ENCODE measurements around the gene PIP4K2A.

The PIP4K2A gene

DNA sequence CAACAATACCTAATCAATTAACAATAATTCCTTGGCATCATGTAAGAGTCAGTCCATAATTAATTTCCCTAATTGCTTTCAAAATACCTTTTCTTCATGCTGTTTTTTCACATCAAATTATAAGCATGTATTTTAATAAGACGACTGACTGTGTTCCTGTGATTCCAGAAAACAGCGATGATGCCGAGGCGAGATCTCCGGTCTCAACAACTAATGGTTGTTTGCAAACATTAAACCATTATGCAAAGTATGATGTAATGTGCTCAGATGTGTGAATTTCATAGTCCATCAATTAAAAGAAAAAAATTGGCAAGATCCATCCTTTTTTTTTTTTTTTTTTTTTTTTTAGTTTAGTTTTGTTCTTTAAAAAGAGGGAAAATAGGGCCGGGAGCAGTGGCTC is 44.5 kb upstream of the PIP4K2A start:
- no peak overlapping the region for H2AFZ ChIP-seq (ENCODE audit: low read length)
- TF ChIP-seq, protein P1, sequence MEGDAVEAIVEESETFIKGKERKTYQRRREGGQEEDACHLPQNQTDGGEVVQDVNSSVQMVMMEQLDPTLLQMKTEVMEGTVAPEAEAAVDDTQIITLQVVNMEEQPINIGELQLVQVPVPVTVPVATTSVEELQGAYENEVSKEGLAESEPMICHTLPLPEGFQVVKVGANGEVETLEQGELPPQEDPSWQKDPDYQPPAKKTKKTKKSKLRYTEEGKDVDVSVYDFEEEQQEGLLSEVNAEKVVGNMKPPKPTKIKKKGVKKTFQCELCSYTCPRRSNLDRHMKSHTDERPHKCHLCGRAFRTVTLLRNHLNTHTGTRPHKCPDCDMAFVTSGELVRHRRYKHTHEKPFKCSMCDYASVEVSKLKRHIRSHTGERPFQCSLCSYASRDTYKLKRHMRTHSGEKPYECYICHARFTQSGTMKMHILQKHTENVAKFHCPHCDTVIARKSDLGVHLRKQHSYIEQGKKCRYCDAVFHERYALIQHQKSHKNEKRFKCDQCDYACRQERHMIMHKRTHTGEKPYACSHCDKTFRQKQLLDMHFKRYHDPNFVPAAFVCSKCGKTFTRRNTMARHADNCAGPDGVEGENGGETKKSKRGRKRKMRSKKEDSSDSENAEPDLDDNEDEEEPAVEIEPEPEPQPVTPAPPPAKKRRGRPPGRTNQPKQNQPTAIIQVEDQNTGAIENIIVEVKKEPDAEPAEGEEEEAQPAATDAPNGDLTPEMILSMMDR (conservative IDR thresholded peaks at IDR 0.05; ENCODE audit: low read length) = no peak
- no peak overlapping the region for H3K4me3 ChIP-seq (ENCODE audit: low read length, poor library complexity, severe bottlenecking)
- H3K79me2 ChIP-seq (ENCODE audit: insufficient read depth, low read length) = no peaks in the 10 kb centered on the region
- no peaks in the 10 kb centered on the region for H3K9me3 ChIP-seq (ENCODE audit: insufficient read depth, low read depth, low read length)
- H3K4me1 ChIP-seq (ENCODE audit: insufficient read depth, low read length, poor library complexity, severe bottlenecking) = peaks cover 3% of the 10 kb centered on the region
- H3F3A ChIP-seq (ENCODE audit: low read depth) = no peaks in the 10 kb centered on the region
- H3K36me3 ChIP-seq (ENCODE audit: insufficient read depth, low read length) = no peaks in the 10 kb centered on the region
- no peak overlapping the region for H3K9ac ChIP-seq (ENCODE audit: low read depth, low read length, poor library complexity, severe bottlenecking)
- no peaks in the 10 kb centered on the region for H3K27me3 ChIP-seq (ENCODE audit: insufficient read depth, low read length, poor library complexity, severe bottlenecking)
- H4K20me1 ChIP-seq (ENCODE audit: insufficient read depth, low read length, poor library complexity, severe bottlenecking) = no peaks in the 10 kb centered on the region
- H3K9me2 ChIP-seq (replicated peaks; ENCODE audit: low read depth, low read length) = no peaks in the 10 kb centered on the region
- no peak overlapping the region for H3K4me2 ChIP-seq (ENCODE audit: low read depth, low read length, poor library complexity, severe bottlenecking)

DNA sequence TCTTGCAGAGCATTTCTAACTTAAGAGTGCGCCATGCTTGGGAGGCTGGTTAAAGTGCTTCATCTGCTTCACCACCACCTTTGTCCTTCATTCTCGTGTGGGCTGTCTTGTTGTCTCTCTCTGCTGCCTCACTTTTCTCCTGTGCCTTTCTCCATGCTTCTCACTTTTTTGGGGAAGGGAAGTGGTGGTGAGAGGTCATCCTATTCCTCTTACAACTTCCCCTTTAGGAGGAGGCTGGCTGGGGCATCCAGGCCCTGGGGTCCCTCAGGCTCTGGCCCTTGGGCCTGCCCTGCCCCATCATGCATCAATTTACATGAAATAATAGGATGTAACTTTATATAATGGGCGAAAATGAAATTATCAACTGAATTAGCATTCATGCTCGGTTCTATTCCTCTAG is 39.9 kb upstream of the PIP4K2A start:
- H2AFZ ChIP-seq (ENCODE audit: low read length) = no peak overlapping the region
- no peaks in the 10 kb centered on the region for H3K27me3 ChIP-seq (ENCODE audit: insufficient read depth, low read length, poor library complexity, severe bottlenecking)
- no peak overlapping the region for H3K4me2 ChIP-seq (ENCODE audit: low read depth, low read length, poor library complexity, severe bottlenecking)
- H3K9me2 ChIP-seq (replicated peaks; ENCODE audit: low read depth, low read length) = no peaks in the 10 kb centered on the region
- peaks cover 26% of the 10 kb centered on the region for H3K4me1 ChIP-seq (ENCODE audit: insufficient read depth, low read length, poor library complexity, severe bottlenecking)
- H3F3A ChIP-seq (ENCODE audit: low read depth) = no peaks in the 10 kb centered on the region
- H3K9me3 ChIP-seq (ENCODE audit: insufficient read depth, low read depth, low read length) = no peaks in the 10 kb centered on the region
- no peaks in the 10 kb centered on the region for H3K36me3 ChIP-seq (ENCODE audit: insufficient read depth, low read length)
- no peaks in the 10 kb centered on the region for H3K79me2 ChIP-seq (ENCODE audit: insufficient read depth, low read length)
- no peak overlapping the region for H3K4me3 ChIP-seq (ENCODE audit: low read length, poor library complexity, severe bottlenecking)
- H4K20me1 ChIP-seq (ENCODE audit: insufficient read depth, low read length, poor library complexity, severe bottlenecking) = no peaks in the 10 kb centered on the region
- H3K9ac ChIP-seq (ENCODE audit: low read depth, low read length, poor library complexity, severe bottlenecking) = no peak overlapping the region
- TF ChIP-seq, protein P1 (conservative IDR thresholded peaks at IDR 0.05; ENCODE audit: low read length) = no peak
- TF ChIP-seq EZH2phosphoT487 (IDR thresholded peaks at IDR 0.05; ENCODE audit: borderline replicate concordance) = no peak

DNA sequence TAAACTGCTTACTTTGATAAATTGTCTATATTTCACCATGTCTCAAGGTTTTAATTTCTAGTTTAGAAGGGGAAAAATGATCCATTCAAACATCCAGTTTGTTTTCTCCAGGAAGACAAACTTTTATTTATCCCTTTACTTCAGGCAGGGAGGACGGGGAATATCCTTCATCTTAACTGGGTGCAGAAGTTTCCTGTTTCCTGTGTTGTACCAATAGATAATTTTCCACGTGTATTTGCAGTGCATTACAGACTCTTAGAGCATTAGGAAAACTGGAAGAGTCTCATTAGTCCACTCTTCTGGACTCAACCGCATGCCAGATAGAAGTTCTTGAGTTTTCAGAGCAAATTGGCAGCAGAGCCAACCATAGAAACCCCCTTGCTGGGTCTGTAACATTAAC is 39.4 kb upstream of the PIP4K2A start:
- Histone ChIP-seq H3K36me3 (ENCODE audit: insufficient read depth, low read length) (no peaks in the 10 kb centered on the region), H3K4me2 (ENCODE audit: low read depth, low read length, poor library complexity, severe bottlenecking) (peak overlapping the region; percentile 12), H3K27me3 (ENCODE audit: insufficient read depth, low read length, poor library complexity, severe bottlenecking) (no peaks in the 10 kb centered on the region), H3K9ac (ENCODE audit: low read depth, low read length, poor library complexity, severe bottlenecking) (no peak overlapping the region), H2AFZ (ENCODE audit: low read length) (0 out of 2 replicates have a peak overlapping the region, but pooled peaks have one; percentile 15), H3K4me3 (ENCODE audit: low read length, poor library complexity, severe bottlenecking) (no peak overlapping the region), H4K20me1 (ENCODE audit: insufficient read depth, low read length, poor library complexity, severe bottlenecking) (no peaks in the 10 kb centered on the region), H3K79me2 (ENCODE audit: insufficient read depth, low read length) (no peaks in the 10 kb centered on the region), H3K9me3 (ENCODE audit: insufficient read depth, low read depth, low read length) (no peaks in the 10 kb centered on the region), H3F3A (ENCODE audit: low read depth) (no peaks in the 10 kb centered on the region), H3K4me1 (ENCODE audit: insufficient read depth, low read length, poor library complexity, severe bottlenecking) (peaks cover 26% of the 10 kb centered on the region), H3K9me2 (replicated peaks; ENCODE audit: low read depth, low read length) (no peaks in the 10 kb centered on the region)
- no peak for TF ChIP-seq EZH2phosphoT487 (IDR thresholded peaks at IDR 0.05; ENCODE audit: borderline replicate concordance)
- TF ChIP-seq, protein P1 (conservative IDR thresholded peaks at IDR 0.05; ENCODE audit: low read length) = no peak

All from Loucy (cell line).